Body of pancreas (tissue), 4 donors: ENCODE measurements around the gene PPHLN1. TPM values are rescaled to one million over a fixed set of nuclear protein-coding genes. Genes with fewer than 3 reads are reported as not detected.

Source experiments
- ATAC-seq: fragments of 150-250 bp; one replicate; pipeline ENCODE4 v1.9.1; 2016
- DNase-seq, 4 donors: peaks; one replicate each; pipeline ENCODE4 v3.0.0-alpha.2; 2019
- H3K27ac ChIP-seq, 4 donors: fragments of 200-600 bp; sonication (generic); 1 replicate in 3 of 4; 2 replicates in 1 of 4; pipeline versions ENCODE4 v1.5.1 to v1.6.1; 2016 to 2019; ENCODE audit warnings: mild to moderate bottlenecking in 1 of 4, mixed read lengths in 1 of 4, moderate library complexity in 1 of 4
- H3K27me3 ChIP-seq, 2 donors: fragments of 200-600 bp; sonication (generic); one replicate each; pipeline ENCODE4 v1.6.0; 2016; ENCODE audit warnings: mild to moderate bottlenecking in 1 of 2
- H3K36me3 ChIP-seq, 2 donors: fragments of 200-600 bp; sonication (generic); replicated peaks in 1 of 2; 2 replicates each; pipeline ENCODE4 v1.5.1; 2016; ENCODE audit warnings: low read depth in 2 of 2; ENCODE audit not compliant: insufficient read depth in 1 of 2
- H3K4me1 ChIP-seq: fragments of 200-600 bp; sonication (generic); one replicate; pipeline ENCODE4 v1.6.0; 2016
- H3K4me3 ChIP-seq, 2 donors: fragments of 200-600 bp; sonication (generic); 1 replicate in 1 of 2; 2 replicates in 1 of 2; pipeline ENCODE4 v1.5.1; 2016 to 2019
- H3K9me3 ChIP-seq, 3 donors: fragments of 200-600 bp; sonication (generic); 1 replicate in 2 of 3; 2 replicates in 1 of 3; pipeline ENCODE4 v1.5.1; 2016
- CTCF ChIP-seq, 7 experiments: fragments of 450-650 bp in 4 of 7; fragments of 200-600 bp in 3 of 7; sonication (generic) in 3 of 7; IDR thresholded peaks; one replicate each; pipeline ENCODE4 v1.5.1; 2016 to 2019; ENCODE audit warnings: antibody characterized with exemption in 7 of 7
- POLR2A ChIP-seq, 3 donors: fragments of 450-650 bp; IDR thresholded peaks; one replicate each; pipeline ENCODE4 v1.6.1; 2016; ENCODE audit warnings: antibody characterized with exemption in 3 of 3, mild to moderate bottlenecking in 2 of 3
- WGBS, 2 donors: methylation state at CpG; one replicate each; pipeline ENCODE4 v1.1.5; 2017; 5-methylcytosine and 5-hydroxymethylcytosine counted together
- intact Hi-C: fragments of 100-400 bp; cut with DNase I; formaldehyde crosslinking; loops from one replicate; pipeline ENCODE4 v1.15.1; 2023
- total RNA-seq, 2 donors: library from RNA; depleted of rRNA; stranded (reverse); fragments of >200 nt; gene quantifications; one replicate each; pipeline ENCODE4 v1.1.0, GENCODE V29; 2016

The PPHLN1 gene
- total RNA-seq, 2 donors from 2014 or later: 20.8 to 30.1 TPM

GRCh38 chr12:42285431-42285830 is 40.5 kb upstream of the PPHLN1 start:
- WGBS, 2 donors: 87 to 92% methylated on average over 2 of the region's 2 CpGs
- Histone ChIP-seq H3K4me3 (no peak overlapping the region), H3K9me3 (no peaks in the 10 kb centered on the region), H3K27ac (no peak overlapping the region), H3K27me3 (no peaks in the 10 kb centered on the region), H3K4me1 (peaks cover 7% of the 10 kb centered on the region), H3K36me3 (no peaks in the 10 kb centered on the region)
- intact Hi-C loops: no loop called here
- ATAC-seq: no peak
- TF ChIP-seq POLR2A (IDR thresholded peaks at IDR 0.05): no peak
- TF ChIP-seq CTCF (IDR thresholded peaks at IDR 0.05): no peak
- no peak for DNase-seq

GRCh38 chr12:42286741-42287140 is 39.2 kb upstream of the PPHLN1 start:
- intact Hi-C loops: no loop called here
- H3K4me3 ChIP-seq: no peak overlapping the region
- no peaks in the 10 kb centered on the region for H3K9me3 ChIP-seq
- no peaks in the 10 kb centered on the region for H3K36me3 ChIP-seq
- H3K27ac ChIP-seq: no peak overlapping the region
- H3K4me1 ChIP-seq: peaks cover under 1% of the 10 kb centered on the region
- no peak for ATAC-seq
- H3K27me3 ChIP-seq: no peaks in the 10 kb centered on the region
- 87 to 90% methylated on average over 26 of the region's 26 CpGs for WGBS, 2 donors
- no peak for TF ChIP-seq CTCF (IDR thresholded peaks at IDR 0.05)
- TF ChIP-seq POLR2A (IDR thresholded peaks at IDR 0.05): no peak
- DNase-seq: no peak

- H3K27ac ChIP-seq: no peak overlapping the region
- no peaks in the 10 kb centered on the region for H3K27me3 ChIP-seq
- no peaks in the 10 kb centered on the region for H3K9me3 ChIP-seq
- no peak for DNase-seq
- no peak for ATAC-seq
- TF ChIP-seq CTCF (IDR thresholded peaks at IDR 0.05): no peak
- no peak for TF ChIP-seq POLR2A (IDR thresholded peaks at IDR 0.05)
- intact Hi-C loops: no loop called here
- WGBS, 2 donors: 60 to 68% methylated on average over 9 of the region's 9 CpGs
- H3K4me3 ChIP-seq: no peak overlapping the region
- no peaks in the 10 kb centered on the region for H3K4me1 ChIP-seq
- no peaks in the 10 kb centered on the region for H3K36me3 ChIP-seq
These were observed 37.4 kb upstream of the PPHLN1 start for GRCh38 chr12:42288544-42288943.

- Histone ChIP-seq H3K9me3 (no peaks in the 10 kb centered on the region), H3K27ac (no peak overlapping the region), H3K27me3 (no peaks in the 10 kb centered on the region), H3K36me3 (no peaks in the 10 kb centered on the region), H3K4me3 (no peak overlapping the region), H3K4me1 (no peaks in the 10 kb centered on the region)
- intact Hi-C loops: no loop called here
- no peak for DNase-seq
- no peak for ATAC-seq
- 71 to 72% methylated on average over 2 of the region's 2 CpGs for WGBS, 2 donors
- TF ChIP-seq POLR2A (IDR thresholded peaks at IDR 0.05) (no peak), CTCF (IDR thresholded peaks at IDR 0.05) (no peak)
These were observed 34.3 kb upstream of the PPHLN1 start for GRCh38 chr12:42291680-42292079.

- intact Hi-C loops: no loop called here
- DNase-seq (no peak), ATAC-seq (no peak)
- Histone ChIP-seq H3K27ac (no peak overlapping the region), H3K4me3 (no peak overlapping the region), H3K4me1 (no peaks in the 10 kb centered on the region), H3K9me3 (no peaks in the 10 kb centered on the region), H3K36me3 (no peaks in the 10 kb centered on the region), H3K27me3 (no peaks in the 10 kb centered on the region)
- TF ChIP-seq CTCF (IDR thresholded peaks at IDR 0.05) (peak in 3 of 7 experiments; percentile 18 to 28 (median 25)), POLR2A (IDR thresholded peaks at IDR 0.05) (no peak)
- 71 to 81% methylated on average over 5 of the region's 5 CpGs for WGBS, 2 donors
These were observed 29.4 kb upstream of the PPHLN1 start for GRCh38 chr12:42296503-42297109.
